GM19240 (cell line): ENCODE results near the gene GYS2.

ENCODE experiments used
- DNase-seq: peaks from one replicate; pipeline ENCODE4 v3.0.0; 2011; ENCODE audit warnings: low spot score; ENCODE audit not compliant: insufficient read length

Gene GYS2

DNA sequence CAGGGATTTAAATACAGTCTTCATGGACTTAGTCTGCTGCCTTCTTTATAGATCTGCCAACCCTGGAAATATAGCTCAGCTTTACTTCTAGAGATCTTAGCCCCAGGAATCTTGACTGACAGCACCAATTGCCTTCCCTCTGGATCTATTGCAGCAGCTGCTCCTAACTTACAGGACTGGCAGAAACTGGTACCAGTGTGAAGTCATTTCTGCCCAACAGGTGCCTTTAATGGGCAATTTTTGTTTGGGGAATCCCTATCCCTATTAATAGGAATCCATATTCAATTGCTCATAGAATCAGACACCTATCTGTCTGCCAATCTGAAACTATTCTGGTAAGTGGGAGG lies 51.3 kb downstream of the GYS2 start:
- no peak for DNase-seq

DNA sequence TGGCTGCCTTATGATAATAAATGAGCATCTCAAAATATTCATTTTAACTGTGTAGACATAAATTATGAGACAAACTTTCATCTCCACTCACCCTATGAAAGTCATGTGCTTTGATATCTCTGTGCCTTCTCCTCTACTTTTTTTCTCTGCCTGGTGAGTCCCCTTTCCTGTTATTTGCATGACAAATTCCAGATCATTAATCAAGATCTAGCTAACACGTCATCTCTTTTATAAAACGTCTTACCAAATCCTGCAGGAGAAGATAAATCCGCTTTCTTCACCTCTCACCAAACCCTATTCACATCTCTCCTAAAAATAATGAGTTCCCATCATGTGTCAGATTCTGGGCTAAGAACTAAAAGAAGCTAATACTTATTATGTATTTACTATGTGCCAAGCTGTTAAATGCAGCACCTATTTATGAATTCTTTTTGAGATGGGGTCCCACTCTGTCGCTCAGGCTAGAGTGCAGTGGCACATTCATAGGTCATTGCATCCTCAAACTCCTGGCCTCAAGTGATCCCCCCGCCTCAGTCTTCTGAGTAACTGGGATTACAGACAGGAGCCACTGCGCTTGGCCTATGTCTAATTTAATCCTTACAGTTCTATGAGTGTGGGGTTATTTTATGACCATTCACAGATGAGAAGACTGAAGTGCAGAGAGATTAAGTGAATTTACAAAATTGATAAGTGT lies 51.9 kb downstream of the GYS2 start:
- no peak for DNase-seq

DNA sequence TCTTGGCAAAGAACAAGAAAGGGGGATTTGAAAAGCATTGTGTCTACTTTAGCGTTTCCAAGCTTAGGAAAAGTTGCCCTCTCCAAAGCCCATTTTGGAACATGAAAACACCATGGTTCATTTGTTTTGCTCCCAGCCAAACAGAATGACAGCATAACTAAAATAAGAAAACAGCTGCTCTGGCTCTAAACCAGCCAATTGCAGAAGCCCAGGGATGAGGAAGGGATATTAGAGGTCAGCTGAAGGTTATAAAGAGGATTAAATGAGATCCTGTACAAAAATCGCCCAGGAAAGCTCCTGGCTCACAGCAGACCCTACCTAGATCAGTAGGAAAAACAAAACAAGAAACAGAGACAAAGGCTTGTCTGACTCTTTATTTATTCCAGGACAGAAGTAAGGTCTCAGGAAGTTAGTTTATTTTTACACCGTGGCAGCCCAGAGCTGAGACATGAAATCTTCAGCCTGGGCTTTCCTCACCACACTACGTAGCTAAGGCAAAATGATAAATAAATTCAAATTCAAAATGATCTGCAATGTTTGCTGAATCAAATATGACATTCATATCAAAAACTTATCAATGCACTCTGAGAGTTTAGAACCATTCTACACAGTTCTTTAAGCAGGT lies 52.7 kb downstream of the GYS2 start:
- no peak for DNase-seq

DNA sequence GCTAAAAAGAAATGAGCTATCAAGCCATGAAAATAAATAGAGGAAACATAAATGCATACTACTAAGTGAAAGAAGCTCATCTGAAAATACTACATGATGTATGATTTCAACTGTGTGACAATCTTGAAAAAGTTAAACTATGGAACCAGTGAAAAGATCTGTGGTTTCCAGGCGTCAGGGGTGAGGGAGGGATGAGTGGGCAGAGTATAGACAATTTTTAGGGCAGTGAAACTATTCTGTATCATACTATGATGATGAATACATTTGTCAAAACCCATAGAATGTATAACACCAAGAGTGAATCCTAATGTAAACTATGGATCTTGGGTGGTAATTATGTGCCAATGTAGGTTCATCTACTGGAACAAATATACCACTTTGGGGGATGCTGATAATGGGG lies 57.2 kb downstream of the GYS2 start:
- DNase-seq, result no peak

DNA sequence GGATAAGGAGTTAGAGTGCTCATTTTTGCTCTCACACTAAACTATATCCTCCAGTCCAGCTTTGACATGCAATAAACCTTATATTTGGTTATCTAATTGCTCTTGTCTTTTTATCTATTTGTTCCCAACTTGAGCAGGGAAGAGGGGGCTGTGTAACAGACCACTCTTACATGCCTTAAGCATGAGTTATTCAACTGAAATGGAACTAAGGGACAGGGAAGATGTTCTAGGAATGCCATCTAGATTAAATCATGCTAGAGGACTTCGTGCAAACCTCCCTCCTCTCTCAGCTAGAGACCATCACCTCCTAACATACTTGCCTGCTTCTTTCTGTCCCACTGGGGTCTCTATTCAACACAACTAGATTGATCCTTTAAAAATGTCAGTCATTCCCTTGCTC lies 57.9 kb downstream of the GYS2 start:
- DNase-seq, result no peak

DNA sequence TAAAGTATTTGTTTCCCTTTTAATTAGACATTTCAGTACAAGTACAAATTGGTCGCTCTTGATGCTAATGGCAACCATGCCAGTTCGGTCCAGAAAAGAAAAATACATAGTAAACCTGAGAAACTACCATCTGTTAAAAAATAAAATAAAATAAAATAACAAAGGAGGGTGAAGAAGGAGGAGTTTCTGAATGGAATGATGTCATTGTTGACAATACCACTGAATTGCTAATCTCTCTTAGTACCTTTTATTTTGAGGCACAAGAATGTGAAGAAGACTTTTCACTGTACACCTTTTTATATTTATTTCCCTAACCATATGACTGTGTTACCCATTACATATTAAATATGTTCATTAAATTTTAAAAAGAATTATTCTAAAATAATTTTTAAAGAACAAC lies 59.1 kb downstream of the GYS2 start:
- no peak for DNase-seq

DNA sequence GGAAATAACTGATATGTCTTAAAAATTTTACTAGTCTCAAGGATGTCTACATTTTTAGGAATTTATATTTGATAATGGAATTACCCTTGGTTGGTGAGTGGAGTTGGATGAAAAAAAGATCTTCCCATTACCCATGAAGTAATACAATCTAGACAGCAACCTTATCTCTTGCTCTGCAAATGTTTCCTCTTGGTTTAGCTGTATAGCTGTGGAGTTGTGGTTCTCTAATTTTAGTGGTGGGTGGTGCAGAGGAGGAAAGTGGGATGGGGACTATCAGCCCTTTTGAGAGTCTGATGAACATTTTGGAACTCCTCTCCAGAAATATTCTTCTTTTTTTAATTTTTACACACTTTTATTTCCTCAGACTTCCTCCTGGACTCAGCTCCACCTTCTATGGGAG lies 61.5 kb downstream of the GYS2 start:
- no peak for DNase-seq

DNA sequence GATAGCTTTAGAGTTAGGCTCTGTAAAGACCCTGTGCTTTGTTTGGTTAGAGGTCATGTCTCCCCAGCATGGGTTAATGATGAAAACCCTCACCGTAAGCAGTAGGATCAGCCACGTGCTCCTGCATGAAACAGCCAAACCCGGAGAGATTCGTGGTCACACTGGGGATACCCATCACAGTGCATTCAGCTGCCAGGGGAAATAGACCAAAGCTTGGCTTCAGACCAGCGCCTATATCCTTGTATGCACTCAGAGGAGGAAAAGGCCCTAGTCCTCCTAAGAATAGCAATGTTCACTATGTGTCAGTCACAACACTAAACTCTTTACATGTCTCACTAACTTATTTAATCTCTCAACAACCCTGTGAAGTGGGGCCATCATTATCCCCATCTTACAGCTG lies 62.2 kb downstream of the GYS2 start:
- DNase-seq, result no peak

DNA sequence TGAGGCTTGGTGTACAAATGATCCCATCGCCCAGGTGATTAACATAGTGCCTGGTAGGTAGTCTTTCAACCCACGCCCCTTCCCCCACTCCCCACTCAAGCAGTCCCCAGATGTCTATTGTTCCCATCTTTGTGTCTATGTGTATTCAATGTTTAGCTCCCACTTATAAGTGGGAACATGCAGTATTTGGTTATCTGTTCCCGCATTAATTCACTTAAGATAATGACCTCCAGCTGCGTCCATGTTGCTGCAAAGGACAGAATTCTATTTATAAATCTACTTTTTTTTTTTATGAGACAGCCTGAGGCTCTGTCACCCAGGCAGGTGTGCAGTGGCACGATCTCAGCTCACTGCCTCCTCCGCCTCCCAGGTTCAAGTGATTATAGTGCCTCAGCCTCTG lies 62.9 kb downstream of the GYS2 start:
- no peak for DNase-seq

DNA sequence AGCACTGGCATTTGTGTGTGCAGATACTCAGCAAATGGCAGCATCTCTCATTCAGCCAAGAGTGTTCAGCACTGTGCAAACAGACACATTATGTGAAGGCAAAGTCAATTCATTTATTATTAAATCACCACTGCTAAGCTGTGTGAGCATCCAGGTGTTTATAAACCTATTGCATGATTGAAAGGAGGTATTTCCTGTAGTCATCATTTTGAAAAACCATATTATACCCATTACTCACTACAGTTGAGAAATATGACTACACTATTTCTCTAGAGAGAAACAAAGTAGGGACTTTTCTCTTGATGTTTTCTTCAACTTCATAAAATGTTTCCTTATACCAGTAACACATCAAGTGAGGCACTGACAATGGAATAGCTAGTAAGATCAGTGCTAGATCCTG lies 64.8 kb downstream of the GYS2 start:
- no peak for DNase-seq

DNA sequence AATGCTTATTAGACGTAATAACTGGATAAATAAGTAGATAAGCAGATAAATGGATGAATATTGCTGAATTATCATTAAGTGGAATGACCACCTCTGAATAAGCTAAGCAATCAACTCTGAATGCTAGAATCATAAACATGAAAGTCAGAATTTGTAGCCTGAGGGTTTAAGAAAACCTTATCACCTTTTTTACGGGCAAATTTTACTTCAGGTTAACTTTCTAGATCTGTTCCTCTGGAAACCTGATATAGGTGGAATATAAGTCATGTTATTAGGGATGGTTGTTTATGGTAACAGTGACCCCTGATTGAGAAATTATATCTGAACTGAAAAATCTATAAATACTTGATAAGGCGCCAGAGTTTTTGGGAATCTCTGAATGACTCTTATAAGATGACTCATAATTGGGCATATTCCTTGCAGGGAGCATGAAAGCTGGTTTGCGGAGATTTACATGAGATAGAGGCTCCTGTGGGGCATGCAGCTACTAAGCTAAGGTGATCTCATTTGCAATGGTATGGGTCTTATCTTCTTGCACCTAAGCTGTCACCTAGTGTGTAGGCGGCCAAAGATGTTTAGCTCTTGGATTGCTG lies 66.5 kb downstream of the GYS2 start:
- no peak for DNase-seq

DNA sequence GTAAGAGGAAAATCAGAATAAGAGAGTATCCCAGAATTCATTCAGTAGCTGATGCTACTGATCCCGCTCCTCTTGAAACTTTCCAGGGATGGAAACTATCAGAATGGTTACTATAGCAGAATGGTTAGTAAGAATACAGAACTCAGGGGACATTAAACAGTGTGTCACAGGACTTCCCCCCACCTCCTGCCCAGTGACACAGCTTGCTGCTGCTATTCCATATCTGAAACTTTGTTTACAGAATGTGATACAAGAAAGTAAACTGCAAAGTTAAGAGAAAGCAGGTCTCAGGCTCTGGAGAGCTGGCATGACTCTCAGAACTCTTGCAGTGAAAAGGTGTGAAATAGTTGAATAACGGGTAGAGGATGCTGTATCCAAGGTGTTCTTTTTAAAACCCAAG lies 75.2 kb downstream of the GYS2 start:
- no peak for DNase-seq

DNA sequence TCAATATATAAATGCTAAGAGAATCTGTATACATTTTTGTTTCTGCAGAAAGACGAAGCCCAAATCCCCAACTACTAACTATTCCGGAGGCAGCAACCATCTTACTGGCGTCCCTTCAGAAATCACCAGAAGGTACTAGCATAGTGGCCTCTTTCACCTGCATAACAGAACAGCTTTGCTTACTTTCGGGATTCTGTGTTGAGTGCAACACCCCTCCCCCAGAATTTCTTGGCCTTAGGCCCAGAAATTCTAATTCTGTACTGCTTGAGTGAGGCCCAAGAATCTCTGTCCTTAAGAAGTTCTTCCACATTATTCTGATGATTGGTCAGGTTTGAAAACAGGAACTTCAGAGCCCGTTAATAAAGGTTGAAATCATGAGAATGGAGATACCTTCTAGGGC lies 75.7 kb downstream of the GYS2 start:
- no peak for DNase-seq

DNA sequence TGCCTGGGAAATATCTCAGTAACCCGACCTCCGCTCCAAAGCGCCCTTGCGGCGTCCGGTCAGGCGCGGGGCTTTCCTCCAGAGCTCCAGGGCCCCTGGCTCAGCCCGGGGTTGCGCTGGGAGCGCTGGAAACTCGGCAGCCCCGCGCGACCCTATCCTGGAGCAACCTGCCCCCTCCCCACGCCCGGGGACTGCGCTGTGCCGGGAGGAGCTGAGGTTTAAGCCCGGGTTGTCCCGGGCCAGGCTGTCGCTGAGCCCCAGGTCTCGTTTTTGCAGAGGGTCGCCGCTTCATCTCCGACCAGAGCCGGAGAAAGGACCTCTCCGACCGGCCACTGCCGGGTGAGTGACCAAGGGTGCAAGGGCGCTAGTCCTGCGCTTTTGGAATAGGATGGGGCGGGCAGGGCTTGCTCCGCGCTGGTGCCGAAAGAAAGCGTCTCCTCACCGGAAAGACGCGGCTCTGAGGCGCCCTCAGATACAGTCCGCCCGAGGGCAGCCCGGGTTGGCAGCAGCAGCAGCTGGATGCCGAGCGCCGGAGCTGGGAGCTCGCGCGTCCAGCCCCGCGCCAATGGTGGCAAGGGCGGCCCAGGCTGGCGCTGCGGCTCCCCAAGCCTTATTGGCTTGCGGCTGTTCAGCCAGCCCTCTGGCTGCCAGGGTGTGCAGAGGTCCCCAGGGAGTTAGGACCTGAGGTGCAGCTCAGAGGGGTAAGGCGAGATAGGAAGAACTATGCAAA lies 77.0 kb downstream of the GYS2 start:
- peak; percentile 1 for DNase-seq

DNA sequence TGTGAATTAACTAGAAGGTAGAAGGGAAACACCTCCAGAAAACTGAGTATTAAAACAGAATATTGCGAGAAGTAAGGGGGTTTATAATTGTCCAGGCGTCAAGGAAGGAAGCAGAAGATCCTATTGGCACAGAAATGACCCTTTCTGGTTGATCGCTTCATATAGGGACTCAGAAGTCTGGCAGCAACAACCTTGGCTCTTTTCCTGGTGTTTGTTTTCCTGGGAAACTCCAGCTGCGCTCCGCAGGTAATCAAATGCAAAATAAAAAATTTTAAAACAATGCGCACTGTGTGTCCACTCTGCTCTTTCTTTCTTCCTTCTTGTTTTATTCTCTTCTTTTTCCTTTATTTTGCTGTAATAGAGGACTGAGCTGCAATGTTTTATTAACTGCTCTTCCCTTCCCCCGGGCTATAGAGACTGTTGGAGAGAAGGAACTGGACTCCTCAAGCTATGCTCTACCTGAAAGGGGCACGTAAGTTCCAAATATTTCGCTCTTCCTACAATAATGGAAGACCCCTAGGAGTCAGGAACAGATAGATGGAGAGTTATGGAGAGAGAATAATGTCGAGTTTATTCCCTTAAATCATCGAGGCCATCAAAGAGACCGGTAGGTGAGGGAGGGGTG lies 77.8 kb downstream of the GYS2 start:
- no peak for DNase-seq

DNA sequence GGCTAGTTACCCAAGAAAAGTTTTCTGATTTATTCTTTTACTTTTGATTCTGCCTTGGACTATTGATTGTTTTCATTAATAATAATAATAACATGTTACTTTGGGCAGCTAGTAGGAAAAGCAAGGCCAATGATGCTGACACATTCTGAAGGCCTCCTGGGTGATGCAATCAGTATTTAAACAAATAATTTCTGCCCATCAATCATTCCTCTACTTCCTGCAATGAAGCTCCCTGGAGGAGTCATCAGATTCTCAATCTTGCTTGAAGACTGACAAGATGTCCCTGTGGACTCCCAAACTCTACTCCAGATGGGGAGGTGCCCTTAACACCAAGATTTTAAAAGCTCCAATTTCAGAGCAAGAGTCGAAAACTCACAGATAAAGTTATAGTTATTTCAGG lies 78.6 kb downstream of the GYS2 start, which contains the start of gene SPX:
Gene SPX (plus strand): TSS at position 244 of the 400 bp plus-strand sequence. CDS start 177 bp downstream, outside the sequence.
- no peak for DNase-seq

DNA sequence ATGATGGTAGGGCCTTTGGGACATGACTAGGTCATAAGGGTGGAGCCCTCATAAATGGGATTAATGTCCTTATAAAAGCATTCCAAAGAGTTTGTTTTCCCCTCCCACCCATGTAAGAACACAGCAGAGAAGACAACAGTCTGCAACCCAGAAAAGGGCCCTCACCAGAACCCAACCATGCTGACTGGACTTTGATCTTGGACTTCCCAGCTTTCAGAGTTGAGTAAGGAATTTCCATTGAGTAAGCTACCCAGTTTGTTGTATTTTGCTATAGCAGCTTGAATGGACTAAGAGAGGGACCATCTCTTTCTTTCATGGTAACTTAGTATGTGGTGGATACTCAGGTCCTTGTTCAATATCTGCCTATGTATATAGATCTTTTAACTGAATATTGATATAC lies 81.5 kb downstream of the GYS2 start:
- DNase-seq, result no peak

DNA sequence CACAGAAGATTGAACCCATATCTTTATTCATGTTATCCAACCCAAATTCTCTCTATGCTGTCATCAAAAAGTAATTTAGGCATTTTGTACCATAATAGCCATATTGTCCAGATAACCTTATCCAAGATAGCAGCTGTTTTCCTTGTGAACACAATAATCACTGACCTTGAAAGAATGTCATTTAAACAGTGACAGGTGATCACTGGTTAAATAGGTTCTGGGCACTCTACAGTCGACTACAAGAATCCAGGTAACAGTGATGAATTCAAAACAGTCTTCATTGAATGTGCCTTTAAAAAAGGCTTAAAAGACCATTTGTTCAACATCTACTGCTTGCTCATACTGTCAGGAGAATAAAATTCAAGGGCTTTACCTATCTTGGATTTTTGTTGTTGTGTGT lies 83.1 kb downstream of the GYS2 start:
- DNase-seq, result no peak

DNA sequence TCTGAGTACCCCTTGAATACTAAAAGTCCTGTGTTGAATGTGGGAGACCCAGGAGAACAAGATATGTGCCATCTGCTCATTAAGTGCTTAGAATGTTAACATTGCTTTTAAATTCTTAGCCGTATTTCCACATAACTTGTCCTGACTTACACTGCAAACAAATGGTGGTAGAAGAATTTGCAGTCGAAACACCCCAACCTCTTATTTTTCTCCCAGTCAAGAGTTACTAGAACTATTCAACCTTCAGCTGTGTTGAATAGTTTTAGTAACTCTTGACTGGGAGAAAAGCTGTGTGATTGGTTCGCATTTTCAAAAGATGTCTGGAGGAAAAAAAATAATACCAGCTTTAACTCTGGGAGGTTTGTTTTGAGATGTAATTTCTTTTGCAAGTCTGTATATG lies 86.2 kb downstream of the GYS2 start:
- no peak for DNase-seq

DNA sequence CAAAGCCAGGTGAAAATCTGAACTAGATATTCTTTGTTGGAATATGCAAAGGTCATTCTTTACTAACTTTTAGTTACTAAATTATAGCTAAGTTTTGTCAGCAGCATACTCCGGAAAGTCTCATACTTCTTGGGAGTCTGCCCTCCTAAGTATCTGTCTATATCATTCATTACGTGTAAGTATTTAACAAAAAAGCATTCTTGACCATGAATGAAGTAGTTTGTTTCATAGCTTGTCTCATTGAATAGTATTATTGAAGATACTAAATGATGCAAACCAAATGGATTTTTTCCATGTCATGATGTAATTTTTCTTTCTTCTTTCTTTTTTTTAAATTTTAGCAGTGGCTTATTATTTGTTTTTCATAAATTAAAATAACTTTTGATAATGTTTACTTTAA lies 88.4 kb downstream of the GYS2 start:
- no peak for DNase-seq

DNA sequence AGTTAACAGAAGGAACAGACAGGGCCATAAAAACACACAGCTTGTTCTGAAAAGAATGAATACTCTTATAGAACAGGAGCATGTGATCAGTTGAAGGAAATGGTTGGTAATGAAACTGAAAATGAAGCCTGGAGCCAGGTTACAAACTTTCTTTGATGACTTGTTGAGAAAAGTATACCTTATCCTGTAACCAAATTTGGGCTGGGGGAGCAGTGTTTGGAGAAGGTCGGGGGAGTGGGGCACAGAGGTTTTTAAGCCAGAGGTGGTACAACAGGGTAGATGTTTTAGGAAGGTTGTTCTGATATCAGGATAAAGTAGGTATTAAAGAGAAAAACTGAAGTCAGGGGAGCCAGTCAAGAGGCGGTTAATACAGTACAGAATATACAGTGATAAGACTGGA lies 94.9 kb downstream of the GYS2 start:
- no peak for DNase-seq

DNA sequence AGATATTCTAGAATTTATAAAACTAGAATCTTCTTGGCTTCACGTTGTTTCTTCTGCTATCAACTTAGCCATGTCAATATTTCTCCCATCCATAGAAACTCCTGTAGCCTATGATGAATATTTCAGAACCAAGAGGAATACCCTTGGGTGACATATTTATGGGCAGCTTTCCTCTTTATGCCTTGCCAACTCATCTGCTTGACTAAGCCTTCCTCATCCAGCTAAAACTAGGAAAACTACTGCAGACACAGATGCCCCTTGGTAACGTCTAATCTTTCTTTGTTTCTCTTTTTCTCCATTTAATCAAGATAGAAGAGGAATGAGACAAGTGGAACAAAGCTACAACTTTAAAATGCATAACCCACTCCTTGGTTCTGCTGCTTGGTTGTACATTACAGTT lies 96.8 kb downstream of the GYS2 start:
- DNase-seq, result no peak
